ENCODE data around the gene GLUL.

GLUL gene

GRCh38 chr1:182408435-182409075 is 17.0 kb upstream of the GLUL start:
- TF ChIP-seq CTCF (IDR thresholded peaks at IDR 0.05; ENCODE audit: low read depth, low read length): no peak
- DNase-seq (ENCODE audit: low read depth in 2 of 2): no peak
- H3K4me3 ChIP-seq (replicated peaks in 1 of 2; ENCODE audit: low read depth in 2 of 2, low read length in 2 of 2): no peak overlapping the region

GRCh38 chr1:182407724-182408123 is 16.1 kb upstream of the GLUL start:
- TF ChIP-seq CTCF (IDR thresholded peaks at IDR 0.05; ENCODE audit: low read depth, low read length): no peak
- no peak for DNase-seq (ENCODE audit: low read depth in 2 of 2)
- no peak overlapping the region for H3K4me3 ChIP-seq (replicated peaks in 1 of 2; ENCODE audit: low read depth in 2 of 2, low read length in 2 of 2)

- no peak for TF ChIP-seq CTCF (IDR thresholded peaks at IDR 0.05; ENCODE audit: low read depth, low read length)
- no peak overlapping the region for H3K4me3 ChIP-seq (replicated peaks in 1 of 2; ENCODE audit: low read depth in 2 of 2, low read length in 2 of 2)
- no peak for DNase-seq (ENCODE audit: low read depth in 2 of 2)
These were observed 14.4 kb upstream of the GLUL start for GRCh38 chr1:182406012-182406411.

- H3K4me3 ChIP-seq (replicated peaks in 1 of 2; ENCODE audit: low read depth in 2 of 2, low read length in 2 of 2): no peak overlapping the region
- no peak for DNase-seq (ENCODE audit: low read depth in 2 of 2)
- no peak for TF ChIP-seq CTCF (IDR thresholded peaks at IDR 0.05; ENCODE audit: low read depth, low read length)
These were observed 14.0 kb upstream of the GLUL start for GRCh38 chr1:182405578-182405977.

- H3K4me3 ChIP-seq (replicated peaks in 1 of 2; ENCODE audit: low read depth in 2 of 2, low read length in 2 of 2): no peak overlapping the region
- no peak for DNase-seq (ENCODE audit: low read depth in 2 of 2)
- no peak for TF ChIP-seq CTCF (IDR thresholded peaks at IDR 0.05; ENCODE audit: low read depth, low read length)
These were observed 13.2 kb upstream of the GLUL start for GRCh38 chr1:182404781-182405180.

- no peak for DNase-seq (ENCODE audit: low read depth in 2 of 2)
- no peak within 1 kb of the TSS for H3K4me3 ChIP-seq (replicated peaks in 1 of 2; ENCODE audit: low read depth in 2 of 2, low read length in 2 of 2)
- no peak for TF ChIP-seq CTCF (IDR thresholded peaks at IDR 0.05; ENCODE audit: low read depth, low read length)
These were observed 9.0 kb upstream of the GLUL start, which contains the start of gene TEDDM1 for GRCh38 chr1:182400567-182400966. Gene TEDDM1, minus strand, starts transcription at chr1:182400667. Its CDS starts 182 bp downstream, at chr1:182400485.

Measured in cardiac fibroblast (primary cell).